Memory B cell (primary cell): ENCODE data around the gene EPGN.

Experiments used
- ATAC-seq: fragments of 150-1000 bp; cut with Tn5 transposase; 2 replicates; pipeline ENCODE4 v1.10.0; 2021; ENCODE audit warnings: low read depth, mild to moderate bottlenecking, moderate library complexity
- DNase-seq, 2 donors: peaks; one replicate each; pipeline ENCODE4 v3.0.0; 2022; ENCODE audit warnings: low spot score in 2 of 2
- H3K27ac Mint-ChIP-seq: one replicate; pipeline ENCODE4 v1.8.0; 2022; ENCODE audit warnings: mild to moderate bottlenecking, moderate library complexity, mixed read lengths
- H3K27me3 Mint-ChIP-seq: one replicate; pipeline ENCODE4 v1.8.0; 2022; ENCODE audit warnings: mixed read lengths
- H3K36me3 Mint-ChIP-seq: one replicate; pipeline ENCODE4 v1.8.0; 2022; ENCODE audit warnings: mild to moderate bottlenecking, mixed read lengths
- H3K4me1 Mint-ChIP-seq: one replicate; pipeline ENCODE4 v1.8.0; 2022; ENCODE audit warnings: mixed read lengths
- H3K4me3 Mint-ChIP-seq: one replicate; pipeline ENCODE4 v1.8.0; 2022; ENCODE audit warnings: mild to moderate bottlenecking, moderate library complexity, mixed read lengths
- H3K9me3 Mint-ChIP-seq: one replicate; pipeline ENCODE4 v1.8.0; 2022; ENCODE audit warnings: mixed read lengths

Gene EPGN

GRCh38 chr4:74308215-74308614 lies at the start of gene EPGN:
TSS of gene EPGN (plus strand) at chr4:74308470. CDS start at chr4:74308534, 64 bp downstream.
- Mint-ChIP-seq H3K36me3 (no peaks in the 10 kb centered on the region), H3K27ac (no peak within 1 kb of the TSS), H3K27me3 (no peaks in the 10 kb centered on the region), H3K9me3 (no peaks in the 10 kb centered on the region), H3K4me3 (no peak within 1 kb of the TSS), H3K4me1 (peaks cover 6% of the 10 kb centered on the region)
- DNase-seq (no peak), ATAC-seq (no peak)

GRCh38 chr4:74258963-74259362 lies 49.3 kb upstream of the EPGN start:
- no peak overlapping the region for H3K27ac Mint-ChIP-seq
- no peaks in the 10 kb centered on the region for H3K27me3 Mint-ChIP-seq
- H3K36me3 Mint-ChIP-seq = no peaks in the 10 kb centered on the region
- ATAC-seq (no peak), DNase-seq (no peak)
- H3K9me3 Mint-ChIP-seq = no peaks in the 10 kb centered on the region
- no peaks in the 10 kb centered on the region for H3K4me1 Mint-ChIP-seq
- no peak overlapping the region for H3K4me3 Mint-ChIP-seq

GRCh38 chr4:74260036-74260435 lies 48.2 kb upstream of the EPGN start:
- Mint-ChIP-seq H3K27me3 (no peaks in the 10 kb centered on the region), H3K4me3 (no peak overlapping the region), H3K36me3 (no peaks in the 10 kb centered on the region), H3K4me1 (no peaks in the 10 kb centered on the region), H3K27ac (no peak overlapping the region), H3K9me3 (no peaks in the 10 kb centered on the region)
- ATAC-seq (no peak), DNase-seq (no peak)

- no peak overlapping the region for H3K4me3 Mint-ChIP-seq
- H3K36me3 Mint-ChIP-seq = no peaks in the 10 kb centered on the region
- H3K27ac Mint-ChIP-seq = no peak overlapping the region
- no peaks in the 10 kb centered on the region for H3K9me3 Mint-ChIP-seq
- DNase-seq = no peak
- ATAC-seq = no peak
- no peaks in the 10 kb centered on the region for H3K4me1 Mint-ChIP-seq
- H3K27me3 Mint-ChIP-seq = no peaks in the 10 kb centered on the region
These were observed 45.7 kb upstream of the EPGN start for GRCh38 chr4:74262522-74262921.

- Mint-ChIP-seq H3K36me3 (no peaks in the 10 kb centered on the region), H3K4me3 (no peak overlapping the region), H3K27ac (no peak overlapping the region), H3K4me1 (no peaks in the 10 kb centered on the region), H3K9me3 (no peaks in the 10 kb centered on the region), H3K27me3 (no peaks in the 10 kb centered on the region)
- no peak for ATAC-seq
- DNase-seq = no peak
These were observed 44.7 kb upstream of the EPGN start for GRCh38 chr4:74263551-74263950.

- H3K27me3 Mint-ChIP-seq = no peaks in the 10 kb centered on the region
- ATAC-seq = no peak
- H3K4me1 Mint-ChIP-seq = no peaks in the 10 kb centered on the region
- H3K36me3 Mint-ChIP-seq = no peaks in the 10 kb centered on the region
- no peaks in the 10 kb centered on the region for H3K9me3 Mint-ChIP-seq
- no peak overlapping the region for H3K4me3 Mint-ChIP-seq
- DNase-seq = no peak
- H3K27ac Mint-ChIP-seq = no peak overlapping the region
These were observed 42.2 kb upstream of the EPGN start for GRCh38 chr4:74266081-74266480.

GRCh38 chr4:74267998-74268606 lies 40.2 kb upstream of the EPGN start:
- ATAC-seq (no peak), DNase-seq (no peak)
- H3K27ac Mint-ChIP-seq = no peak overlapping the region
- H3K4me1 Mint-ChIP-seq = no peaks in the 10 kb centered on the region
- H3K27me3 Mint-ChIP-seq = no peaks in the 10 kb centered on the region
- no peaks in the 10 kb centered on the region for H3K36me3 Mint-ChIP-seq
- H3K9me3 Mint-ChIP-seq = no peaks in the 10 kb centered on the region
- no peak overlapping the region for H3K4me3 Mint-ChIP-seq

- DNase-seq (no peak), ATAC-seq (no peak)
- no peaks in the 10 kb centered on the region for H3K36me3 Mint-ChIP-seq
These were observed 39.6 kb upstream of the EPGN start for GRCh38 chr4:74268643-74269042.

GRCh38 chr4:74278490-74278889 lies 29.8 kb upstream of the EPGN start:
- no peak overlapping the region for H3K27ac Mint-ChIP-seq
- DNase-seq (no peak), ATAC-seq (no peak)
- H3K9me3 Mint-ChIP-seq = no peaks in the 10 kb centered on the region
- H3K36me3 Mint-ChIP-seq = peaks cover 5% of the 10 kb centered on the region
- no peaks in the 10 kb centered on the region for H3K4me1 Mint-ChIP-seq
- H3K4me3 Mint-ChIP-seq = no peak overlapping the region
- no peaks in the 10 kb centered on the region for H3K27me3 Mint-ChIP-seq

More at GRCh38 chr4:74268643-74269042, 39.6 kb upstream of the EPGN start:
- H3K27me3 Mint-ChIP-seq = no peaks in the 10 kb centered on the region
- H3K27ac Mint-ChIP-seq = no peak overlapping the region
- H3K4me1 Mint-ChIP-seq = no peaks in the 10 kb centered on the region
- H3K4me3 Mint-ChIP-seq = no peak overlapping the region
- H3K9me3 Mint-ChIP-seq = no peaks in the 10 kb centered on the region

GRCh38 chr4:74279716-74280115 lies 28.6 kb upstream of the EPGN start:
- no peaks in the 10 kb centered on the region for H3K27me3 Mint-ChIP-seq
- H3K27ac Mint-ChIP-seq = no peak overlapping the region
- no peak for DNase-seq
- no peak for ATAC-seq
- H3K36me3 Mint-ChIP-seq = peaks cover 7% of the 10 kb centered on the region
- H3K4me1 Mint-ChIP-seq = no peaks in the 10 kb centered on the region
- no peaks in the 10 kb centered on the region for H3K9me3 Mint-ChIP-seq
- no peak overlapping the region for H3K4me3 Mint-ChIP-seq

- no peak overlapping the region for H3K4me3 Mint-ChIP-seq
- H3K9me3 Mint-ChIP-seq = no peaks in the 10 kb centered on the region
- no peaks in the 10 kb centered on the region for H3K27me3 Mint-ChIP-seq
- H3K27ac Mint-ChIP-seq = no peak overlapping the region
- no peak for ATAC-seq
- peaks cover 5% of the 10 kb centered on the region for H3K36me3 Mint-ChIP-seq
- no peak for DNase-seq
- no peaks in the 10 kb centered on the region for H3K4me1 Mint-ChIP-seq
These were observed 25.3 kb upstream of the EPGN start for GRCh38 chr4:74282926-74283325.

GRCh38 chr4:74283614-74284013 lies 24.7 kb upstream of the EPGN start:
- Mint-ChIP-seq H3K9me3 (no peaks in the 10 kb centered on the region), H3K36me3 (peaks cover 5% of the 10 kb centered on the region)

GRCh38 chr4:74284053-74284452 lies 24.2 kb upstream of the EPGN start:
- ATAC-seq (no peak), DNase-seq (no peak)
- Mint-ChIP-seq H3K9me3 (no peaks in the 10 kb centered on the region), H3K4me1 (no peaks in the 10 kb centered on the region), H3K27me3 (no peaks in the 10 kb centered on the region), H3K36me3 (peaks cover 5% of the 10 kb centered on the region), H3K27ac (no peak overlapping the region), H3K4me3 (no peak overlapping the region)

More at GRCh38 chr4:74283614-74284013, 24.7 kb upstream of the EPGN start:
- H3K4me3 Mint-ChIP-seq = no peak overlapping the region
- DNase-seq (no peak), ATAC-seq (no peak)
- H3K27ac Mint-ChIP-seq = no peak overlapping the region
- H3K27me3 Mint-ChIP-seq = no peaks in the 10 kb centered on the region
- H3K4me1 Mint-ChIP-seq = no peaks in the 10 kb centered on the region

- H3K9me3 Mint-ChIP-seq = no peaks in the 10 kb centered on the region
These were observed 21.1 kb upstream of the EPGN start for GRCh38 chr4:74287164-74287563.

GRCh38 chr4:74287791-74288190 lies 20.5 kb upstream of the EPGN start:
- DNase-seq = no peak
- no peaks in the 10 kb centered on the region for H3K4me1 Mint-ChIP-seq
- H3K27ac Mint-ChIP-seq = no peak overlapping the region
- no peak for ATAC-seq
- no peaks in the 10 kb centered on the region for H3K9me3 Mint-ChIP-seq
- H3K36me3 Mint-ChIP-seq = peaks cover 3% of the 10 kb centered on the region
- no peaks in the 10 kb centered on the region for H3K27me3 Mint-ChIP-seq
- H3K4me3 Mint-ChIP-seq = no peak overlapping the region

More at GRCh38 chr4:74287164-74287563, 21.1 kb upstream of the EPGN start:
- no peaks in the 10 kb centered on the region for H3K4me1 Mint-ChIP-seq
- ATAC-seq (no peak), DNase-seq (no peak)
- H3K36me3 Mint-ChIP-seq = peaks cover 3% of the 10 kb centered on the region
- H3K27ac Mint-ChIP-seq = no peak overlapping the region
- no peaks in the 10 kb centered on the region for H3K27me3 Mint-ChIP-seq
- no peak overlapping the region for H3K4me3 Mint-ChIP-seq
